GF-D8 (cell line): ENCODE results near the gene ONECUT1.

Source experiments
- DNase-seq: peaks from one replicate; lab custom pipeline; 2025; lab: John Stamatoyannopoulos, UW

Gene ONECUT1

DNA sequence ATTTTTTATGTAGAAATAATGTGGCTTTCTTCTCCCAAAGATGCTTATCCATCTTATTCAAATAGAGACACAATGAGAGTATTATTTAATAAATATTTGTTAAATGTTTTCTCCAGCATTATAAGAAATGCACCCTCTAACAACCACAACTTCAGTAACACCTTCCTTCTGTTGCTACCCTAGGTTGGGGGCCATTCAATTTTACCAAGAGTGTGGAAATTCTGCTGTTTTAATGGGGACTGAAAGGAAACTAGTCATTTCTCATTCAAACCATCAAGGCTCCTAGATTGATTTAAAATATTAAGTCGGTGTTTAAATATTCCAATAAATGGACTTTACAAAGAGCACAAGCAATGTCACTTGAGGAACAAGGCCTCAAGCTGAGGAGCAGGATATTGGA is 7.6 kb downstream of the ONECUT1 start:
- DNase-seq = no peak

DNA sequence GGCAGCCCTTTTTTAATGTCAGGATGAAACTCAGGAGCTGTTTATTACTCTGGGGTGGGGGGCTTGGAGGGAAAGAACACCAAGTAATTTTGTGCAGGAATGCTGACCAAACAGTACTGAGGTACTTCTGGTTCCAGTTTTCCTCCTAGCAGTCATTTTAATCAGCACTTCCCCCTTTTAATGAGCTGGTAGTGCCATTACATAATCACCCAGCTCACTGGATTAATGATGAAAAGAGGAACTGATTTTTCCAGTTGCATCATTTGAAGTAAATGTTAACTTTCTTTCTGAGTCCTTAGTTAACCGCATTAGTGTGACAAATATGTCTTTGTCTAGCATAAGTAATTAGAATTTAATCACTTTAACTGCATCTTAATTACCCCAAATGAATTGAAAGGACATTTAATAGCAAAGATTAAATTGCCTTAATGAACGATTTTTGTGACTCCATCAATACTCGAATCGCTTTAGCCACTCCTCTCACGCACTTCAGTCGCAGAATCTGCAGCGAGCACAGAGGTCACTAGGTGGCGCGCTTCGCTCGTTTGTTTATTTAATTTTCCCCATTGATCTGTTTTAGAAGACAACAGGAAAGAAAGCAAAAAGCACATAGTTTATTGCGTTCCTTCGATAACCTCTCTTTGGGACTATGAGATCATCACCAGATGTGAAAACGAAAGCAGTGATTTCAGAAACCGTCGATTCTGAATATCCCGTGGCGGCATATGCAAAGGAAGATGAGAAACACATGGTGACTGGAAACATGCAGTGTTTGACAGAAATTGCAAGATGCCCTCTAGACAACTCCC is 9.8 kb downstream of the ONECUT1 start:
- peak; percentile 49 for DNase-seq

DNA sequence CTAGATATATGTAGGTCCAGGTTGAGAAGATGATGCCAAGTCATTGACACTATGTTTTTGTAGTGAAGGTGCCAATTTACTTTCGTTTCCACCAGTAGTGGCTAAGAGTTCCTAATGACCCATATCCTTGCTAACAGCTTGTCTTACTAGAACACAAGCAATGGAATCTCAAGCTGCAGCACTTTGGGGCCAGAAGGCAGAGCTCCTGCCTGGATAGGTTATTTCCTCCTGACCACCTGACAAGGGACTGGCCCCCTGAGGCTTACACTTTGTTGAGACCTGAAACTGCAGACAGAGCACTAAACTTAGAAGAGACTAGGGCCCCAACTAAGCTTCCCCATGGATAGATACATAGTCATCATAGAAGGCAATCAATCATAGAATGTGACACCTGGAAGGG is 11.7 kb downstream of the ONECUT1 start:
- DNase-seq = no peak

DNA sequence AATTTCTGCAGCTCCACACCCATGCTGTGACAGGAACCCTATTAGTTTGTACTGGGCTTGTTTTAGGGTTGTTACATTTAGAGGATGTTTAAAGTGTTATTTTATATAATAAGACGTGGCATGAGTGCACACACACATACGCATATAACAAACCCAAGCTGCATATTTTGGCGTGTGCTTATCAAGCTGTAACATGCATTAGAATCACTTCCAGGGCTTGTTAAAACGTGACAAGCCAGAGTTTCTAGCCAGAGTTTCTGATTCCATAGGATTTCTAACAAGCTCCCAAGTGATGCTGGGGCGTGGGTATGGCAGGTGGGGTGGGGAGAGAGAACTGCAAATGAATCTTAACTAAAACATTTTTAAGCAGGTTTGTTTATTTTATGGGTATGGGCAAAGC is 17.4 kb downstream of the ONECUT1 start:
- DNase-seq = no peak

DNA sequence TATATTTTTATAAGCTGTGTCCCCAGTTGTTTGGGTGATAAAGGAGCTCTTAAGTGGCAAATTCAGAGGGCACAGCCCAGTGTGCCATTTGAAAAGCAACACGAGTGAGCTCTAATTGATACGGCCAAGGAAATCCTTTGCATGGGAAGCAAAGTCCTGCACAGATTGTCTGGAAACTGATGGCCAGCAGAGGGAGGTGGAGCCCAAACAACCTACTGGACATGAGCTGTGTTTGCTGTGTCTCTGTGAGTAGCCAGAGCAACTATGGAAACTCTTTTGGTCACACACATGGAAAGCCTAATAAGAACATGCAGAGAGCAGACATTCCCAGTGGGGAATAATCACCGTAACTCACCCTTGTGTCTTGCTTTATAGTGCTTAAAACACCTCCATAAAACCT is 24.4 kb downstream of the ONECUT1 start:
- DNase-seq = no peak

DNA sequence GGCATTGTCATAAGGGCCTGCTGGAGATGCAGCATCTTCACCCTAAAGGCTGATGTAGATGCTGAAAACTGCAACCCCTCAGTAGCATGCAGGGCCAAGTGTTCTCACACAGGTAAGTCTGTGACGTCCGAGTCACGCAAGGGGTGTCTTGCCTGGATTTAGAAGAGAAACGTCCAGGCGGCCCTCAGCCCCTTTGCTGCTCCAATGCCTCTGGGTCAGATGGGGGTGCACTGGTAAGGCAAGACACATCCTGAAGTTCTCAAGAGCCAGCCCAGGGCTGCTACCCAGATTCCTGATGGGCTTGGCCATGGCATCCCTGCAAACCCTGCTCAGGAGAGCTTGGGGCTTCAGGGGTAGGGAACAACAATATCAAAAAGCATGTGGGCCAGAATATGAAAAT is 25.4 kb downstream of the ONECUT1 start:
- no peak for DNase-seq

DNA sequence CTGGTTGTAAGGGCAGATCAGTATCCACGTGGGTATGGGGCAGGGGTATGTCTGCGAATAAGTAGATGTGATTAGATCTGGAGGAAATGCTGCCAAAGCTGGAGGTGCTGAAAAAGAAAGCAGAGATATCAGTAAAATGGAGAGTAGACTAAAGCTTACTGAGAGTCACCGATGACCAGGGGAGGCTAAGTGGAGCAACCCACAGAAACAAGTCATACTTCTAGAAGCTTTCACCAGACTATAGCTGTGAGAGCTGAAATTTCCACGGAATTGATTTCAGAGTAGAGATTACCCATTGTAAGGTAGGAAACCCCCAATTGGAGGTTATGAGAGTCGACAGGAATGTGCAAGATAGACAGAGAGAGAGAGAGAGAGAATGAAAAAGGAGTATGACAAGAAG is 27.5 kb downstream of the ONECUT1 start:
- no peak for DNase-seq

DNA sequence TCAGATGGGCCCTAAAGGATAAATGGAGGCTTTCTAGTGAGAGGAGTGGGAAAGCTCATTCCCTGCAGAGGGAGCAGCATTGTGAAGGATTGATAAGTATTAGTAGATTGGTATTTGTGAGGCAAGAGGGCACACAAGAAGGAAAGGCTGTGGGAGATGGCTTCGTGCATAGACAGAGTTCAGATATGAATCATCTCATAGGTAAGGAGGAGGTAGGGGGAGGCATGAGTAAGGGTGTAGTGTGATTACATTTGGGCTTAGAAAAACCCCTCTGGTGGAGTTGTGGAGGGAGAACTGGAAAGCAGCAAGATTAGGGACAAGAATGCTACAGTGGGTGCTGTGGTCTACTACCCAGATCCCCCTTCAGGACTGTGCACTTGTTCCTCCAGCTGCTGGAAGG is 29.6 kb downstream of the ONECUT1 start:
- no peak for DNase-seq

DNA sequence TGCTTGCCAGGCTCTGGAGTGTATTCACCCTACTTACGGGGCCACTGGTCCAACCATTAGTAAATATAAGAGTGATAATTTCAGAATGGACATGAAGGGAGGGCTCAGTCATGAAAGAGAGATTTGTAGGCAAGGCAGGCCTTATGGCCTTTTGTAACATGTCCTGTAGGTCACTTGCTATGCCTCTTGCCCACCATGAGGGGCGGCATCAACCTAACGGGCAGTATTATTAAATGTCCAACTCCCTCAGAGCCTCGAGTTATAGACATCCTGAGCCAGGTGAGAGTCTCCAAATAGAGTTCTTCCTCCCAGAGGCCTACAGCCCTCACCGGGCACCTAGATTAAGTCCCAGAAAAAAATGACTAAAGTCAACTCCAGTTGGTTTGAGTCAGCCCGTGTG is 30.2 kb downstream of the ONECUT1 start:
- no peak for DNase-seq

DNA sequence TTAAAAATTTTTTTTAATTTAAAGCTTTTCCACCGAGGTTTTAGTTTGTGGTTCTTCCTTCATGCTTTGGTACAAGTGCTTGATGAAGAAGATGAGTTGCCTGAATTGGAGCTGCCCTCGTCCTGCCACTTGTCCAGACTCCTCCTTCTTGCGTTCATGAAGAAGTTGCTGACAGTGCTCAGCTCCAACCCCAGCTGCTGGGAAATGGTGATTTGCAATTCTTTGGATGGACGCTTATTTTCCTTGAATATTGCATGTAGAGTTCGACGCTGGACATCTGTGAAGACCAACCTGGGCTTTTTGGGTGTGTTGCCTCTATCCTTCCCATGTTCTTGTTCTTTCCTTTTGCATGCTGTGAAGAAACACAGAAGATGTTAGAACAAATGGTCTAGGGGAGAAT is 32.6 kb downstream of the ONECUT1 start:
- DNase-seq = no peak

DNA sequence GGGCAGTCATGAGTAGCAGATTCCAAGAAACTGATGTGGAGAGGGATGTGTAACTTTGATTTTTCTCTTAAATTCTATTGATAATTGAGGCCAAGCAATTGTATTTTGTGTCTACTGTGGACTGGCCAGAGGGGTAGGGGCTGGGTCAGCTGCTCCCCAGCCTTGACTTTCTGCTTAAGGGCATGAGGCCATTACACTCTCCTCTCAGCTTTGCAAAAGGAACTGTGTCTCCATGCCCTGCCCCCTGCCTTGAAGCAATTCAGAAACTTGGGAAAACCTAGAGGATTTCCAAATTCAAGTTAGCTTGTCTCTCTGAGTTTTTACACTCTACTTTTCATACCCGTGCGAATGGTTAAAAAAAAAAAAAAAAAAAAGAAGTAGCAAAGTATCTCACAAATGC is 38.6 kb downstream of the ONECUT1 start:
- no peak for DNase-seq

DNA sequence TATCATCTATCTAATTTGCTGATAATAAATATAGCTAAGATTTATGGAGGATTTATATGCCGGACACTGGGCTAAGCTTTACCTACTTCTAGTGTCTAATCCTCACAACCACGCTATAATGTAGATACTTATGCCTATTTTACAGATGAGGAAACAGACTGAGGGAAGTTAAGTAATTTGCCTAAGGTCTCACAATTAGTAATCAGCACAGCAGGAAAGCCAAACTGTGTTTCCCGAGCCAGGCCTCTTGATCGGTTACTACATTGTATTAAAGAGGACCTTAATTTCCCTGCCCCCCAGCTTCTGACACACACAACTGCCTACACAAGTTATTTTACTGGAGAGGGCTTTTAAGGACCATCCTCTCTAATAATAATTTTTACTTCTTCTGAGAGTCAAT is 40.9 kb downstream of the ONECUT1 start:
- no peak for DNase-seq

DNA sequence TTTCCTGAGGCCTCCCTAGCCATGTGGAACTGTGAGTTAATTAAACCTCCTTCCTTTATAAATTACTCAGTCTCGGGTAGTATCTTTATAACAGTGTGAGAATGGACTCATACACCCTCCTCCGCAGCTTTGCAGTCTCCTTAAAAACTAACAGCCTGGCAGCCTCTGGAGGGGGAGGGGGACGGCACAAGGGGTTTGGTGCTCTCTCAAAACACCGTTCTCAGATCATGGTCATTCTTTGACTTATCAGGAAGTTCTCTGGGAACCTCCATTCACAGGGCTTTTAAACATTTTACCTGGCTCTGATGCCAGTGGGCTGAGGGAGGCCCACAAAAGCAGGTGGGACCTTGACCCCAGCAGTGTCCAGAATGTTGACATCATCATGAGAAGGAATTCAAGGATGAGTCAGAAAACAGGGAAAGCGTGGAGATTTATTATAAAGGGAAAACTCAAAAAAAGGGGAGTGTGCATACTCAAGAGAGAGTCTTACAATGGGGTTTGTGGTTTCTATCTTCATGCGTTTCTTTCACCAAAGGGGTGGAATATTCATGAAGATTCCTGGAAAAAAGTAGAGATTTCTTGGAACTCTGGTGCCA is 43.9 kb downstream of the ONECUT1 start:
- no peak for DNase-seq

DNA sequence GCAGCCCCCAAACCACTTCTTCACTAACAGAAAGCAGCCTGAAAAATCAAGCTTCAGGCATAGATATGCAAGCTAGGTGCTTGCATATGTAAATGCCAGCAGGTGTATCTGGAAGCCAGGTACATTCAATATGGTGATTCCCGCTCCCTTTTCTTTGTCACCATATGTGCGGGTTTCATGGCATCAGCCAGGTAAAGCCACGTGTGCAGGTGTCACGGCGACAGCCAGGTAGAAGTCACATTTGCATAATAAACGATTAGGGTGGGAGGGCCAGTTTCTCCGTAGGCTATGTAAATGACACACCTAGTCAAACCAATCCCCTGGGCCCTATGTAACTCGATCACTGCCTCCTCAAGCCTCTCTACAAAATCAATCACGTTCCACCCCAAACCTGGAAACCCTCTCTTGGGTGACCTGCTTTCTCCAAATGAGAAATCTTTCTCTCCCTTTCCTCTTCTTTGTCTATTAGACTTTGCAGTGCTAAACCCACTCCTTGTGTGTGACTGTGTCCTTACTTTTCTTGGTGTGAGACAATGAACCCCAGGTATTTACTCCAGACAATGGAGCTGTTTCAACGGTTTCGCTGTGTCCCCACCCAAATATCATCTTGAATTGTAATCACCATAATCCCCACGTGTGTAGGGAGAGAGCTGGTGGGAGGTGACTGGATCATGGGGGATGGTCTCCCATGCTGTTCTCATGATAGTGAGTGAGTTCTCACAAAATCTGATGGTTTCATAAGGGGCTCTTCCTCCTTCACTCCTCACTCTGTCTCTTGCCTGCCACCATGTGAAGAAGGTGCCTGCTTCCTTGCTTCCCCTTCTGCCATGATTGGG is 44.6 kb downstream of the ONECUT1 start:
- no peak for DNase-seq

DNA sequence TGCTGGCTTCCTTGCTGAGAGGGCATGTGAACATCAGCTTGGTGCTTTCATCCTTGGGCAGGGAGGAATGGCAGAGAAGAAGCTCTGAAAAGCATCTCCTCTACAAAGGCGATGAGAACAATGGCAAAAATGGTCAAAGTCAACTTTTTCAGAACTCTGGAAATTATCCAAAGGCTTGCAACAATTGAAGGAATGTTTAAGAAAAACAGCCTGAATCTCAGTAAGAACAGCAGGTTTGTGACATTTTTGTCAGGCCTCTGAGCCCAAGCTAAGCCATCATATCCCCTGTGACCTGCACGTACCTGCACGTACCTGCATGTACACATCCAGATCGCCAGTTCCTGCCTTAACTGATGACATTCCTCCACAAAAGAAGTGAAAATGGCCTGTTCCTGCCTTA is 51.8 kb downstream of the ONECUT1 start:
- DNase-seq = no peak

DNA sequence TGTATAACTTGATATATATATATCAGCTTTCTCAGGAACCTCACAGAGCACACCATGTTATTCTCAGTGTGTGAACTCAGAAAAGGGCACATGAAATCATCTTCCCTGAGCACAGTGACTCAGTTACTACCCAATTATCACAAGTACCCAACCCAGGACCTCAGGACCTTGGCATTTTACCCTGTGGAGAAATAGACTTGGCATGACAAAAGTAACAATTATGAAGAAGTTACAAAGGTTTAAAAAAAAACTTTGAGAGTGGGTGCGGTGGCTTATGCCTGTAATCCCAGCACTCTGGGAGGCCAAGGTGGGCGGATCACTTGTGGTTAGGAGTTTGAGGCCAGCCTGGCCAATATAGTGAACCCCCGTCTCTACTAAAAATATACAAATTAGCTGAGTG is 52.4 kb downstream of the ONECUT1 start:
- no peak for DNase-seq

DNA sequence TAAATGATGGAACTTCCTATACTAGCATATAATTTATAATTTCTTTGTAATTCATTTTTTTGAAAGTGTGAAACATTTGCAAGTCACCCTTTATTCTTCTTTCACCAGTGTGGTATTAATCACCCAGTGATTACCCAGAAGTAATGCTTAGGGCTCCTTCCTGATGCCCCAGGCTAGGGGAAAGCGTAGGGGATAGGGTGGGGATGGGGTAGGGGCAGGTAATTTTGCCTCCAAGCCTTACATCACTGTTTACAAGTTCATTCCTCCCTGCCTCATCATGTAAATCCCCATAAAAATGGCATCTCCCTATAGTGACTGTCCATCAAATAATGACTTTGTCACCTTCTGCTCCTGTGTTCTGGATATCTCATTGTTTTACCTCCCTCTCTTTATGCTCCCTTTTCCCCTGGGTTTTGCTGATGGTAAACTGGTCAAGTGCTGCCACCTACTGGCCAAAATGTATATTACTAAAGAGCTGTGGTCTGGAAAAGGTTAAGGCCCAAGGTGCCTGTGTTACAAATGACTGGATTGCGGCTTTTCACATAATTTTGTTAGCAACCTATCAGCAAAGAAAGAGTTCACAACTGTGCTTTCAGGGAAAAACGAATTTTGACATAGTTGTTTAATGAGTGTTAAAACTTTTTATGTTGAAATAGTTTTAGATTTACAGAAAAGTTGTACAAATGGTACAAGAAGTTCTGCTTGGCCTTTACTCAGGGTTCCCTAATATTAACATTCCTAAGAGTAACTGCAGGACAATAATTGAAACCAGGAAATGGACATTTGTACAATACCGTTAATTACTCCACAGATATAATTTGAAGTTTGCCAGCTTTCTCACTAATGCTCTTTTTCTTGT is 54.7 kb downstream of the ONECUT1 start:
- no peak for DNase-seq

DNA sequence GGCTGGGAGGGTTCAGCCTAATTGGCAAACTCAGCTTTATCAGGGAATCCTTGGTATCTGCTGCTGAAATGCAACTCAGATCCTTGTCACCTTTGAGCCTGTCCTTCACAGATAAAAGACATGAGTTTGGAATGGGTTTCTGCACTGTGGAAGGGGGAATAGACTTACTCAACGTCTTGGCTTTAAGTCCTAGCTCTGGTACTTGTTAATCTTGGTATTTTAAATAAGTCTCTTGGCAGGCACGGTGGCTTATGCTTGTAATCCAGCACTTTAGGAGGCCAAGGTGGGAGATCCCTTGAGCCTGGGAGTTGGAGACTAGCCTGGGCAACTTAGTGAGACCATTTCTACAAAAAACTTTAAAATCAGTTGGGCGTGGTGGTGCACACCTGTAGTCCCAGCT is 55.8 kb downstream of the ONECUT1 start:
- no peak for DNase-seq

DNA sequence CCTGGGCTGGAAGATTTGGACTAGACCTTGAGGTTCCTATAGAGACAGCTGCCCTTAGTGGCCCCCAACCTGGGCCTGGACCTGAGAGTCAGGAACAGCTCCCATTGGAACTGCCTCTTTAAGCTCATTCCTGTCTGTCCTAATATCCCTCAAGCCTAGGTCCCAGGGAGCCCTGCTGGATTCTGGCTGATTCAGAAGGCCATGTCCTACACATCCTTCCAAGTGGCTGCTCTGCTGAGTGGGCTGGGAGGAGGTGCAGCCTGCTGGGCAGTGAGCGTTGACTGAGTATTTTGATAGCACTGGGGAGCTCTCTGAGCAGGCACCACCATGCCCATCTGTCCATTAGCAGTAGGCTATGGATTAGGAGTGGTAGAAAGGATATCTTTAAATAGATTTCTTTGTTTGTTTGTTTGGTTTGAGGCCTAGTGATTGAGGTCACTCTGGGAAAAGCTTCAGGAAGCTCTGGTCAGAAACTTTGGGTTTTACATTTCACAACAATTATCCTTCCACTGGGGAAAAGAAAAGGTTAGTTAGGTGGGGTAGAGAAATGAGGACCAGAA is 56.4 kb downstream of the ONECUT1 start:
- DNase-seq = no peak

DNA sequence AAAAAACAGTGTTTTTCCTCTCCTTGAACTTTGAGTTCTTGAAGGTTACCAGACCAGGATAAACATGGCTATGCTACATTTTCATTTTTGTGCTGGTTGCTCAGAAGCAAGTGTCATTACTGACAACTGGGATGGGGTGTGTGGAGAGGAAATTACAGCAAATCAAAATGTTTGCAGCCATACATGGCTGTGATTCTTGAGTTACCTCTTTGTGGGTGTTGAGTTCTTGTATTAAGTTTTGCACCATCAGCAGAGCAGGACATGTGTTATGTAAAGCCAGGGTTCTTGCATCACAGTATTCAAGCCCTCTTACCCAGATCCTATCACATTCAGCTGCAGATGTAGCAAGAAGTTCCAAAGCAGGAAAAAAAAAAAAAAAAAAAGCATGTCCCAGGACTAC is 57.0 kb downstream of the ONECUT1 start:
- peak; percentile 41 for DNase-seq

DNA sequence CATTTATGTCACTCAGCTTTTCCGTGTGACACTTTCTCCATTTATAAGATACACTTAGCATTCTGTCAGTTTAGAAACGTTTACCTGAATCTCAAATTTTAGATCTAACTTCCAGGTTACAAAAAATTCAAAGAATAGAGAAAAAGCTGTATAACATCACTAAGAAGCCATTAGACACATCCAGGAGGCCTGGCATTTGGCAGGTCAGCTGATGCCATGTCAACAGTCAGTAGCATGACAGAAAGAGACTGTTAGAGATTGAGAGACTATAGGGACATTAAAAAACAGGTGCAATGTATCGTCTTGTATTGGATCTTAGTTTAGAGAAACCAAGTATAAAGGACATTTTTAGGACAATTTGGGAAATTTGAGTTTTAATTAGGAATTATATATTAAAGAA is 57.6 kb downstream of the ONECUT1 start:
- DNase-seq = no peak
